Spleen (tissue), 11 donors: ENCODE data around the gene ALKBH6. TPM values are rescaled to one million over a fixed set of nuclear protein-coding genes. Genes with fewer than 3 reads are reported as not detected.

Experiments
- DNase-seq: peaks from one replicate; pipeline ENCODE4 v3.0.0-alpha.2; 2020
- H3K27ac ChIP-seq, 8 donors: fragments of 200-600 bp; sonication (generic) in 7 of 8; 1 replicate in 4 of 8; 2 replicates in 4 of 8; pipeline versions ENCODE4 v1.5.0 to v1.8.0; 2016 to 2021; ENCODE audit warnings: inconsistent platforms in 4 of 8, mild to moderate bottlenecking in 4 of 8, moderate library complexity in 1 of 8
- H3K27me3 ChIP-seq, 7 donors: fragments of 200-600 bp; sonication (generic) in 6 of 7; replicated peaks in 1 of 7; 1 replicate in 4 of 7; 2 replicates in 3 of 7; pipeline versions ENCODE4 v1.5.0 to v1.8.0; 2016 to 2021; ENCODE audit warnings: inconsistent platforms in 3 of 7, mild to moderate bottlenecking in 1 of 7
- H3K36me3 ChIP-seq, 6 donors: fragments of 200-600 bp; sonication (generic) in 5 of 6; 1 replicate in 4 of 6; 2 replicates in 2 of 6; pipeline versions ENCODE4 v1.5.0 to v1.8.0; 2016 to 2021; ENCODE audit warnings: inconsistent platforms in 2 of 6
- H3K4me1 ChIP-seq, 6 donors: fragments of 200-600 bp; sonication (generic) in 5 of 6; 1 replicate in 3 of 6; 2 replicates in 3 of 6; pipeline versions ENCODE4 v1.5.0 to v1.8.0; 2016 to 2021; ENCODE audit warnings: inconsistent platforms in 3 of 6
- H3K4me3 ChIP-seq, 8 donors: fragments of 200-600 bp; sonication (generic) in 7 of 8; 1 replicate in 4 of 8; 2 replicates in 4 of 8; pipeline versions ENCODE4 v1.5.0 to v1.8.0; 2016 to 2021; ENCODE audit warnings: inconsistent platforms in 4 of 8, mild to moderate bottlenecking in 4 of 8, moderate library complexity in 2 of 8
- H3K9me3 ChIP-seq, 8 donors: fragments of 200-600 bp; sonication (generic) in 7 of 8; 1 replicate in 4 of 8; 2 replicates in 4 of 8; pipeline versions ENCODE4 v1.5.0 to v1.8.0; 2016 to 2021; ENCODE audit warnings: inconsistent platforms in 4 of 8
- POLR2A ChIP-seq, 3 donors: fragments of 450-650 bp; IDR thresholded peaks; one replicate each; pipeline ENCODE4 v1.5.1; 2017; ENCODE audit warnings: antibody characterized with exemption in 3 of 3, mild to moderate bottlenecking in 1 of 3
- POLR2AphosphoS5 ChIP-seq, 3 donors: sonication (generic); formaldehyde crosslinking; IDR thresholded peaks; one replicate each; pipeline ENCODE4 v1.5.1; 2017; ENCODE audit warnings: antibody characterized with exemption in 3 of 3
- WGBS, 5 donors: extraction: QIAGEN DNeasy Blood & Tissue Kit in 3 of 5; methylation state at CpG; one replicate each; pipeline versions ENCODE4 v1.1.5 to v1.1.7; 2013 to 2018; 5-methylcytosine and 5-hydroxymethylcytosine counted together
- intact Hi-C: fragments of 100-400 bp; cut with DNase I; formaldehyde crosslinking; loops from one replicate; pipeline ENCODE4 v1.15.0; 2023; ENCODE audit warnings: low total_unique reads
- polyA plus RNA-seq, 3 donors: library from polyadenylated mRNA; stranded (reverse); fragments of 200-250 nt; gene quantifications; one replicate each; pipeline ENCODE4 v1.2.1, GENCODE V29; 2013
- total RNA-seq, 7 donors: library from RNA; depleted of rRNA in 3 of 7; stranded (reverse); fragments of >200 nt in 3 of 7; fragmentation: NEBNext Ultra II Directional in 4 of 7; extraction: Animal tissue kit (Norgen Biotek cat#: 25700) in 4 of 7; gene quantifications; one replicate each; pipeline versions ENCODE4 v1.1.0 to v1.2.1, GENCODE V29; 2016 to 2021
- TF ChIP-seq, protein P1 (sequence below), 11 experiments: fragments of 200-600 bp in 7 of 11; fragments of 450-650 bp in 4 of 11; sonication (generic) in 4 of 11; IDR thresholded peaks in 8 of 11; conservative IDR thresholded peaks in 3 of 11; 1 replicate in 7 of 11; 2 replicates in 4 of 11; pipeline versions ENCODE4 v1.4.0 to v1.8.0; 2016 to 2021; ENCODE audit warnings: antibody characterized with exemption in 11 of 11, inconsistent platforms in 4 of 11, mild to moderate bottlenecking in 1 of 11
- donor health status: healthy with polysubstance abuse.
- donor health status: DM: no; HTN: no; CAD: no; lungs with moderate emphysema.
- donor health status: DM: no; HTN: no; CAD: no.
- donor health status: Bipolar disorder and iron deficiency.
- donor health status: healthy.
- donor health status: DM: no; HTN: no; CAD: no.
- donor health status: DM: yes; HTN: yes; CAD: no.

ALKBH6 gene
- total and polyA plus RNA-seq, 10 donors: 21.3 to 65.3 (median 26.3) TPM

DNA sequence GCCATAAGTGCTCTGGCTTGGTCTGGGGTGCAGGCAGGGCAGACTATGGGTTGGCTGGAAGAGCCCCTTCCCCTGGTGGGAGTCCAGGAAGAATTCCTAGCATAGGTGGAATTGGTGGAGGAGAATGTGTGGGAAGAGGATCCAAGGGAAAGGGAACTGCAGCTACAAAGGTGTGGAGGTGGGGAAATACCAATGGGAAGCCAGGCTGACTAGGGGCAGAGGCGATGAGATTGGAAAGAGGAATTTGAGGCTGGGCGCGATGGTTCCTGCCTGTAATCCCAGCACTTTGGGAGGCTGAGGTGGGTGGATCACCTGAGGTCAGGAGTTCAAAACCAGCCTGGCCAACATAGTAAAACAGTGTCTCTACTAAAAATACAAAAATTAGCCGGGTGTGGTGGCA lies 23.9 kb downstream of the ALKBH6 start:
- Histone ChIP-seq H3K9me3 (peaks cover 0 to 7% (median 0%) of the 10 kb centered on the region in 8 donors), H3K4me1 (peaks cover 0 to 30% (median 26%) of the 10 kb centered on the region in 6 donors), H3K36me3 (no peaks in the 10 kb centered on the region), H3K27me3 (peaks cover 0 to 39% (median 12%) of the 10 kb centered on the region in 7 donors), H3K27ac (no peak overlapping the region), H3K4me3 (no peak overlapping the region)
- 88 to 96% (median 91%) methylated on average over 4 of the region's 4 CpGs for WGBS, 5 donors
- TF ChIP-seq POLR2A (IDR thresholded peaks at IDR 0.05): no peak
- no peak for TF ChIP-seq POLR2AphosphoS5 (IDR thresholded peaks at IDR 0.05)
- TF ChIP-seq, protein P1, sequence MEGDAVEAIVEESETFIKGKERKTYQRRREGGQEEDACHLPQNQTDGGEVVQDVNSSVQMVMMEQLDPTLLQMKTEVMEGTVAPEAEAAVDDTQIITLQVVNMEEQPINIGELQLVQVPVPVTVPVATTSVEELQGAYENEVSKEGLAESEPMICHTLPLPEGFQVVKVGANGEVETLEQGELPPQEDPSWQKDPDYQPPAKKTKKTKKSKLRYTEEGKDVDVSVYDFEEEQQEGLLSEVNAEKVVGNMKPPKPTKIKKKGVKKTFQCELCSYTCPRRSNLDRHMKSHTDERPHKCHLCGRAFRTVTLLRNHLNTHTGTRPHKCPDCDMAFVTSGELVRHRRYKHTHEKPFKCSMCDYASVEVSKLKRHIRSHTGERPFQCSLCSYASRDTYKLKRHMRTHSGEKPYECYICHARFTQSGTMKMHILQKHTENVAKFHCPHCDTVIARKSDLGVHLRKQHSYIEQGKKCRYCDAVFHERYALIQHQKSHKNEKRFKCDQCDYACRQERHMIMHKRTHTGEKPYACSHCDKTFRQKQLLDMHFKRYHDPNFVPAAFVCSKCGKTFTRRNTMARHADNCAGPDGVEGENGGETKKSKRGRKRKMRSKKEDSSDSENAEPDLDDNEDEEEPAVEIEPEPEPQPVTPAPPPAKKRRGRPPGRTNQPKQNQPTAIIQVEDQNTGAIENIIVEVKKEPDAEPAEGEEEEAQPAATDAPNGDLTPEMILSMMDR (IDR thresholded peaks at IDR 0.05 in 8 of 11, conservative IDR thresholded peaks at IDR 0.05 in 3 of 11): no peak
- no peak for DNase-seq
- intact Hi-C loops: no loop called here

DNA sequence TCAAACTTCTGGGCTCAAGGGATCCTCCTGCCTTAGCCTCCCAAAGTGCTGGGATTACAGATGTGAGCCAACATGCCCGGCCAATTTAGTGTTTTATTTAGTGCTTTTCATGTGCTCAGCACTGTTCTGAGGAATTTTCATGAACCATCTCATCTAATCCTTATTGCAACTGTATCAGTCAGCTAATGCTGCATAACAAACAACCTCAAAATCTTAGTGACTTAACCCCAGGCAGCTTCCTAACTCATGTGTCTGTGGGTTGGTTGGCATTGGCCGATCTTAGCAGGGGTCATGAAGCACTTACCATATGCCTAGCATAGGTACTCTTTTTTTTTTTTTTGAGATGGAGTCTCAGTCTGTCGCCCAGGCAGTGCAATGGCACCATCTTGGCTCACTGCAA lies 25.2 kb downstream of the ALKBH6 start:
- TF ChIP-seq POLR2A (IDR thresholded peaks at IDR 0.05) (no peak), POLR2AphosphoS5 (IDR thresholded peaks at IDR 0.05) (no peak)
- TF ChIP-seq, protein P1 (IDR thresholded peaks at IDR 0.05 in 8 of 11, conservative IDR thresholded peaks at IDR 0.05 in 3 of 11): no peak
- DNase-seq: no peak
- peaks cover 0 to 51% (median 12%) of the 10 kb centered on the region in 7 donors for H3K27me3 ChIP-seq
- no peak overlapping the region for H3K27ac ChIP-seq
- H3K36me3 ChIP-seq: no peaks in the 10 kb centered on the region
- peaks cover 0 to 18% (median 16%) of the 10 kb centered on the region in 6 donors for H3K4me1 ChIP-seq
- H3K9me3 ChIP-seq: peaks cover 0 to 7% (median 0%) of the 10 kb centered on the region in 8 donors
- intact Hi-C loops: no loop called here
- 90 to 100% (median 95%) methylated on average over 3 of the region's 3 CpGs for WGBS, 5 donors
- no peak overlapping the region for H3K4me3 ChIP-seq

DNA sequence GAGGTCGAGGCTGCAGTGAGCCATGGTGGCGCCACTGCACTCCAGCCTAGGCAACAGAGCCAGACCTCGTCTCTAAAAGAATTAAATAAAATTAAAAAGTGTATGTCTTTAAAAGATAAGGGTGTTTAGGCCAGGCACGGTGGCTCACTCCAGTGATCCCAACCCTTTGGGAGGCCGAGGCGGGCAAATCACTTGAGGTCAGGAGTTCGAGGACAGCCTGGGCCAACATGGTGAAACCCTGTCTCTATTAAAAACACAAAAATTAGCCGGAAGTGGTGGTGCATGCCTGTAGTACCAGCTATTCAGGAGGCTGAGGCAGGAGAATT lies 26.5 kb downstream of the ALKBH6 start:
- H3K4me1 ChIP-seq: peaks cover 0 to 16% (median 14%) of the 10 kb centered on the region in 6 donors

More for the DNA sequence above, 26.5 kb downstream of the ALKBH6 start:
- Histone ChIP-seq H3K36me3 (no peaks in the 10 kb centered on the region), H3K4me3 (peak overlapping the region in 6 of 8 donors; percentile 27 to 74 (median 41)), H3K27ac (no peak overlapping the region), H3K9me3 (peaks cover 0 to 7% (median 0%) of the 10 kb centered on the region in 8 donors), H3K27me3 (peaks cover 0 to 61% (median 12%) of the 10 kb centered on the region in 7 donors)
- intact Hi-C loops: no loop called here
- TF ChIP-seq, protein P1 (IDR thresholded peaks at IDR 0.05 in 8 of 11, conservative IDR thresholded peaks at IDR 0.05 in 3 of 11): no peak
- TF ChIP-seq POLR2AphosphoS5 (IDR thresholded peaks at IDR 0.05): no peak
- no peak for DNase-seq
- 23 to 31% (median 27%) methylated on average over 8 of the region's 8 CpGs for WGBS, 5 donors
